HCT116 (cell line): ENCODE results near the gene PTPN23. TPM values are rescaled to one million over a fixed set of nuclear protein-coding genes. Genes with fewer than 3 reads are reported as not detected.
"Not testable (repeated sequence)": the region's sequence is repeated elsewhere in the genome, so short reads cannot be mapped to it uniquely, and the experiment has no call there.

Experiments
- ATAC-seq: fragments of 200-7000 bp; cut with Tn5 transposase; 2 replicates; pipeline ENCODE4 v1.9.1; 2020; ENCODE audit warnings: mild to moderate bottlenecking, moderate library complexity
- BruUV-seq: library from RNA; stranded (reverse); fragments of 400-500 nt; replicated peaks from 2 replicates; lab custom pipeline; 2021; lab: Mats Ljungman, UMichigan
- CTCF ChIA-PET: fragments of 300-600 bp; sonication (Branson Sonifier 250); formaldehyde crosslinking; loops from one replicate; lab custom pipeline; 2021; ENCODE audit warnings: antibody characterized with exemption; lab: Charles Lee
- POLR2A ChIA-PET: fragments of 300-600, 350-600 bp; sonication (Branson Sonifier 250); formaldehyde crosslinking; loops from one replicate; lab custom pipeline; 2021; ENCODE audit warnings: antibody characterized with exemption; lab: Charles Lee
- RAD21 ChIA-PET, 2 experiments: fragments of 300-600 bp; sonication (Branson Sonifier 250); formaldehyde crosslinking; loops; one replicate each; lab custom pipeline; 2023; ENCODE audit warnings: low total read pairs in 2 of 2; ENCODE audit not compliant: uncharacterized antibody in 2 of 2, unreplicated experiment in 2 of 2, low non-redundant PET in 1 of 2; lab: Charles Lee
- DNase-seq: peaks from one replicate; pipeline ENCODE4 v3.0.0-alpha.2; 2010; ENCODE audit warnings: low read depth, low spot score
- H2AFZ ChIP-seq: fragments of 200-600 bp; shearing (Covaris generic), sonication (generic); 2 replicates; pipeline ENCODE4 v1.6.1; 2017; ENCODE audit warnings: low read depth, mixed run types, mixed read lengths, antibody characterized with exemption, low read length; ENCODE audit not compliant: poor library complexity, severe bottlenecking
- H3K27ac ChIP-seq: 2 replicates; pipeline ENCODE4 v1.5.1; 2012; ENCODE audit warnings: low read depth, low read length
- H3K27me3 ChIP-seq: fragments of 200-600 bp; sonication (generic); 2 replicates; pipeline ENCODE4 v1.6.1; 2016; ENCODE audit warnings: mixed run types, low read length, mixed read lengths; ENCODE audit not compliant: insufficient read depth
- H3K36me3 ChIP-seq, 2 experiments: fragments of 200-500 bp in 1 of 2; fragments of 200-600 bp in 1 of 2; sonication (Bioruptor generic) in 1 of 2; sonication (generic) in 1 of 2; 2 replicates each; pipeline versions ENCODE4 v1.5.1 to v1.6.1; 2014 to 2016; ENCODE audit warnings: low read length in 2 of 2, inconsistent platforms in 1 of 2, mixed read lengths in 1 of 2, mixed run types in 1 of 2; ENCODE audit not compliant: insufficient read depth in 2 of 2, control insufficient read depth in 1 of 2
- H3K4me1 ChIP-seq, 2 experiments: fragments of 200-600 bp in 1 of 2; sonication (generic) in 1 of 2; 2 replicates each; pipeline versions ENCODE4 v1.5.1 to v1.6.1; 2012 to 2017; ENCODE audit warnings: low read length in 2 of 2, inconsistent platforms in 1 of 2, mild to moderate bottlenecking in 1 of 2, mixed read lengths in 1 of 2, mixed run types in 1 of 2, moderate library complexity in 1 of 2; ENCODE audit not compliant: insufficient read depth in 2 of 2, control insufficient read depth in 1 of 2
- H3K4me2 ChIP-seq: fragments of 200-600 bp; sonication (generic); 2 replicates; pipeline ENCODE4 v1.6.1; 2017; ENCODE audit warnings: mixed run types, low read length, mixed read lengths
- H3K4me3 ChIP-seq, 2 experiments: fragments of 200-600 bp in 1 of 2; sonication (generic) in 1 of 2; replicated peaks in 1 of 2; 2 replicates each; pipeline ENCODE4 v1.5.1; 2011 to 2016; ENCODE audit warnings: low read length in 2 of 2, control low read depth in 1 of 2, low read depth in 1 of 2, mild to moderate bottlenecking in 1 of 2, mixed read lengths in 1 of 2, mixed run types in 1 of 2
- H3K79me2 ChIP-seq: fragments of 200-600 bp; sonication (generic); 2 replicates; pipeline ENCODE4 v1.6.1; 2017; ENCODE audit warnings: mild to moderate bottlenecking, mixed run types, low read length, moderate library complexity, mixed read lengths; ENCODE audit not compliant: insufficient read depth
- H3K9ac ChIP-seq: fragments of 200-600 bp; sonication (generic); 2 replicates; pipeline ENCODE4 v1.6.1; 2016; ENCODE audit warnings: low read length, mixed read lengths
- H3K9me2 ChIP-seq: fragments of 200-600 bp; sonication (generic), shearing (Covaris generic); 2 replicates; pipeline ENCODE4 v1.6.1; 2017; ENCODE audit warnings: mixed run types, mild to moderate bottlenecking, moderate library complexity; ENCODE audit not compliant: insufficient read depth
- H3K9me3 ChIP-seq, 2 experiments: fragments of 200-500 bp in 1 of 2; fragments of 200-600 bp in 1 of 2; sonication (Bioruptor generic) in 1 of 2; sonication (generic) in 1 of 2; 2 replicates each; pipeline ENCODE4 v1.6.1; 2014 to 2017; ENCODE audit warnings: low read length in 2 of 2, mixed read lengths in 2 of 2, inconsistent platforms in 1 of 2, low read depth in 1 of 2, mild to moderate bottlenecking in 1 of 2, mixed run types in 1 of 2, moderate library complexity in 1 of 2; ENCODE audit not compliant: control insufficient read depth in 1 of 2, insufficient read depth in 1 of 2
- H4K20me1 ChIP-seq: fragments of 200-600 bp; sonication (generic), shearing (Covaris generic); 2 replicates; pipeline ENCODE4 v1.6.1; 2017; ENCODE audit warnings: mixed run types, mild to moderate bottlenecking, moderate library complexity; ENCODE audit not compliant: insufficient read depth
- ATF3 ChIP-seq: IDR thresholded peaks from 2 replicates; pipeline ENCODE4 v1.6.1; 2012
- CEBPB ChIP-seq: IDR thresholded peaks from 2 replicates; pipeline ENCODE4 v1.6.1; 2012; ENCODE audit warnings: low read depth
- EZH2 ChIP-seq: fragments of 200-600 bp; sonication (generic); IDR thresholded peaks from 2 replicates; pipeline ENCODE4 v1.6.1; 2017; ENCODE audit warnings: antibody characterized with exemption, mixed run types
- EZH2phosphoT487 ChIP-seq: fragments of 200-600 bp; IDR thresholded peaks from 2 replicates; pipeline ENCODE4 v1.6.1; 2018; ENCODE audit warnings: antibody characterized with exemption, borderline replicate concordance
- FOSL1 ChIP-seq: IDR thresholded peaks from 2 replicates; pipeline ENCODE4 v1.6.1; 2012; ENCODE audit warnings: low read depth
- JUND ChIP-seq: IDR thresholded peaks from 2 replicates; pipeline ENCODE4 v1.6.1; 2012
- POLR2AphosphoS5 ChIP-seq: IDR thresholded peaks from 2 replicates; pipeline ENCODE4 v1.6.1; 2011; ENCODE audit warnings: mild to moderate bottlenecking, low read depth, low read length, moderate library complexity
- RAD21 ChIP-seq: IDR thresholded peaks from 2 replicates; pipeline ENCODE4 v1.6.1; 2012; ENCODE audit warnings: low read depth, mild to moderate bottlenecking
- SRF ChIP-seq: IDR thresholded peaks from 2 replicates; pipeline ENCODE4 v1.6.1; 2012; ENCODE audit warnings: low read depth
- TCF7L2 ChIP-seq: IDR thresholded peaks from 2 replicates; pipeline ENCODE4 v1.7.0; 2011; ENCODE audit warnings: borderline replicate concordance, inconsistent platforms; ENCODE audit not compliant: insufficient read depth, insufficient read length; ENCODE audit errors: extremely low read depth
- YY1 ChIP-seq: IDR thresholded peaks from 2 replicates; pipeline ENCODE4 v1.6.1; 2011; ENCODE audit warnings: low read length, low read depth, moderate library complexity, mild to moderate bottlenecking; ENCODE audit not compliant: insufficient replicate concordance; ENCODE audit errors: extremely low read depth
- ZFX ChIP-seq: fragments of 450-650 bp; IDR thresholded peaks from 2 replicates; pipeline ENCODE4 v1.6.1; 2017
- ZNF274 ChIP-seq: fragments of 200-500 bp; sonication (Bioruptor generic); IDR thresholded peaks from 2 replicates; pipeline ENCODE4 v1.6.1; 2014; ENCODE audit warnings: mild to moderate bottlenecking, low read depth, low read length, inconsistent platforms
- intact Hi-C: fragments of 100-400 bp; cut with micrococcal nuclease; formaldehyde crosslinking; loops from 2 replicates; pipeline ENCODE4 v1.10.0; 2022
- total RNA-seq: library from RNA; stranded (reverse); gene quantifications from one replicate; pipeline ENCODE4 v1.2.1, GENCODE V29; 2021; ENCODE audit not compliant: unreplicated experiment
- TF ChIP-seq, protein P1 (sequence below): IDR thresholded peaks from 2 replicates; pipeline ENCODE4 v1.6.1; 2011; ENCODE audit warnings: mild to moderate bottlenecking, low read length, moderate library complexity; ENCODE audit not compliant: insufficient replicate concordance; ENCODE audit errors: extremely low read depth
- TF ChIP-seq, protein P2 (sequence below): IDR thresholded peaks from 2 replicates; pipeline ENCODE4 v1.6.1; 2012; ENCODE audit warnings: low read depth

PTPN23 gene
- total RNA-seq, 1 experiment from 2014 or later = 56.5 TPM

GRCh38 chr3:47367631-47368030 lies 13.2 kb upstream of the PTPN23 start:
- TF ChIP-seq JUND (no peak), ZFX (no peak), RAD21 (no peak), YY1 (no peak), ATF3 (no peak), FOSL1 (no peak), EZH2 (no peak), CEBPB (no peak), SRF (no peak), EZH2phosphoT487 (no peak), TCF7L2 (no peak), ZNF274 (no peak), POLR2AphosphoS5 (no peak)
- TF ChIP-seq, protein P1, sequence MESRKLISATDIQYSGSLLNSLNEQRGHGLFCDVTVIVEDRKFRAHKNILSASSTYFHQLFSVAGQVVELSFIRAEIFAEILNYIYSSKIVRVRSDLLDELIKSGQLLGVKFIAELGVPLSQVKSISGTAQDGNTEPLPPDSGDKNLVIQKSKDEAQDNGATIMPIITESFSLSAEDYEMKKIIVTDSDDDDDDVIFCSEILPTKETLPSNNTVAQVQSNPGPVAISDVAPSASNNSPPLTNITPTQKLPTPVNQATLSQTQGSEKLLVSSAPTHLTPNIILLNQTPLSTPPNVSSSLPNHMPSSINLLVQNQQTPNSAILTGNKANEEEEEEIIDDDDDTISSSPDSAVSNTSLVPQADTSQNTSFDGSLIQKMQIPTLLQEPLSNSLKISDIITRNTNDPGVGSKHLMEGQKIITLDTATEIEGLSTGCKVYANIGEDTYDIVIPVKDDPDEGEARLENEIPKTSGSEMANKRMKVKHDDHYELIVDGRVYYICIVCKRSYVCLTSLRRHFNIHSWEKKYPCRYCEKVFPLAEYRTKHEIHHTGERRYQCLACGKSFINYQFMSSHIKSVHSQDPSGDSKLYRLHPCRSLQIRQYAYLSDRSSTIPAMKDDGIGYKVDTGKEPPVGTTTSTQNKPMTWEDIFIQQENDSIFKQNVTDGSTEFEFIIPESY = no peak
- TF ChIP-seq, protein P2, sequence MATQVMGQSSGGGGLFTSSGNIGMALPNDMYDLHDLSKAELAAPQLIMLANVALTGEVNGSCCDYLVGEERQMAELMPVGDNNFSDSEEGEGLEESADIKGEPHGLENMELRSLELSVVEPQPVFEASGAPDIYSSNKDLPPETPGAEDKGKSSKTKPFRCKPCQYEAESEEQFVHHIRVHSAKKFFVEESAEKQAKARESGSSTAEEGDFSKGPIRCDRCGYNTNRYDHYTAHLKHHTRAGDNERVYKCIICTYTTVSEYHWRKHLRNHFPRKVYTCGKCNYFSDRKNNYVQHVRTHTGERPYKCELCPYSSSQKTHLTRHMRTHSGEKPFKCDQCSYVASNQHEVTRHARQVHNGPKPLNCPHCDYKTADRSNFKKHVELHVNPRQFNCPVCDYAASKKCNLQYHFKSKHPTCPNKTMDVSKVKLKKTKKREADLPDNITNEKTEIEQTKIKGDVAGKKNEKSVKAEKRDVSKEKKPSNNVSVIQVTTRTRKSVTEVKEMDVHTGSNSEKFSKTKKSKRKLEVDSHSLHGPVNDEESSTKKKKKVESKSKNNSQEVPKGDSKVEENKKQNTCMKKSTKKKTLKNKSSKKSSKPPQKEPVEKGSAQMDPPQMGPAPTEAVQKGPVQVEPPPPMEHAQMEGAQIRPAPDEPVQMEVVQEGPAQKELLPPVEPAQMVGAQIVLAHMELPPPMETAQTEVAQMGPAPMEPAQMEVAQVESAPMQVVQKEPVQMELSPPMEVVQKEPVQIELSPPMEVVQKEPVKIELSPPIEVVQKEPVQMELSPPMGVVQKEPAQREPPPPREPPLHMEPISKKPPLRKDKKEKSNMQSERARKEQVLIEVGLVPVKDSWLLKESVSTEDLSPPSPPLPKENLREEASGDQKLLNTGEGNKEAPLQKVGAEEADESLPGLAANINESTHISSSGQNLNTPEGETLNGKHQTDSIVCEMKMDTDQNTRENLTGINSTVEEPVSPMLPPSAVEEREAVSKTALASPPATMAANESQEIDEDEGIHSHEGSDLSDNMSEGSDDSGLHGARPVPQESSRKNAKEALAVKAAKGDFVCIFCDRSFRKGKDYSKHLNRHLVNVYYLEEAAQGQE = no peak
- TF ChIP-seq, all 23 proteins: peak for 0
- H4K20me1 ChIP-seq = no peaks in the 10 kb centered on the region
- H3K9me2 ChIP-seq = no peaks in the 10 kb centered on the region
- BruUV-seq = no TSS peak
- no peak overlapping the region for H3K4me3 ChIP-seq
- no peaks in the 10 kb centered on the region for H3K36me3 ChIP-seq
- H2AFZ ChIP-seq = no peak overlapping the region
- ChIA-PET CTCF (no interaction called here), RAD21 (no interaction called here), POLR2A (no interaction called here)
- no peak for DNase-seq
- no peaks in the 10 kb centered on the region for H3K4me1 ChIP-seq
- intact Hi-C loops = no loop called here
- no peak for ATAC-seq
- no peaks in the 10 kb centered on the region for H3K79me2 ChIP-seq
- no peak overlapping the region for H3K27ac ChIP-seq
- H3K27me3 ChIP-seq = no peaks in the 10 kb centered on the region
- H3K4me2 ChIP-seq = no peak overlapping the region
- H3K9ac ChIP-seq = no peak overlapping the region
- H3K9me3 ChIP-seq = no peaks in the 10 kb centered on the region

GRCh38 chr3:47370020-47370419 lies 10.8 kb upstream of the PTPN23 start:
- ATAC-seq, CTCF ChIA-PET, H3K36me3 ChIP-seq, H3K4me2 ChIP-seq, H3K4me1 ChIP-seq, H3K27me3 ChIP-seq, H3K27ac ChIP-seq, H4K20me1 ChIP-seq, H3K9ac ChIP-seq, H3K9me3 ChIP-seq, POLR2A ChIA-PET, H3K79me2 ChIP-seq, BruUV-seq, H3K4me3 ChIP-seq, DNase-seq, H2AFZ ChIP-seq, H3K9me2 ChIP-seq: not testable (repeated sequence)
- intact Hi-C loops = loop anchor here (5.0 kb wide), 1 partner anchor 503 kb away; no protein-coding TSS in a partner anchor
- RAD21 ChIA-PET = interaction anchor here in 1 of 2 experiments (0.6 kb wide), 1 partner anchor 492 kb away, joined by 3 read pairs; no protein-coding TSS in a partner anchor
